Measurements from ENCODE around the gene WDTC1. TPM values are rescaled to one million over a fixed set of nuclear protein-coding genes. Genes with fewer than 3 reads are reported as not detected.

WDTC1 gene
- polyA plus RNA-seq, 2 of the 4 experiments (the other 2 are of a cell fraction) = 3.8 to 6.9 TPM

GRCh38 chr1:27321813-27322568 lies 87.6 kb downstream of the WDTC1 start, which contains the start of gene TMEM222:
TMEM222 (plus strand) TSS chr1:27322163; CDS start chr1:27322198, 35 bp downstream.
- Histone ChIP-seq H3K27ac (peak within 1 kb of the TSS; percentile 97 to 98), H3K4me1 (peaks cover 8% of the 10 kb centered on the region; the same call in 2 of the 3 replicates), H3K9me3 (no peaks in the 10 kb centered on the region), H3K4me3 (peak within 1 kb of the TSS; percentile 99), H3K4me2 (peak within 1 kb of the TSS; percentile 94)
- ChIA-PET POLR2A (interaction anchor here (1.0 kb wide), 1 partner anchor 45 kb away, joined by 4 read pairs; the partner anchor contains the start of gene MAP3K6), CTCF (interaction anchor here (1.0 to 4.8 kb wide), 4 partner anchors 11 to 35 kb away, joined by 3 to 29 read pairs (median 7); no protein-coding TSS in a partner anchor)
- WGBS (ENCODE audit: missing lambda C conversion rate) = under 1% methylated on average over 17 of the region's 67 CpGs
- FAIRE-seq (no peak), DNase-seq (ENCODE audit: low read depth in 1 of 2, low spot score in 1 of 2) (peak; percentile 95), ATAC-seq (peak; percentile 98 to 99)
- TF ChIP-seq GATA3 (IDR thresholded peaks at IDR 0.05; ENCODE audit: borderline replicate concordance) (no peak), BCL3 (IDR thresholded peaks at IDR 0.05) (0 out of 3 replicates have a peak, but pooled peaks have one; percentile 54), JUN (IDR thresholded peaks at IDR 0.05) (peak; percentile 65 to 91; a peak in 4 of 5 replicates), REST (IDR thresholded peaks at IDR 0.05) (no peak), MAFK (IDR thresholded peaks at IDR 0.05; ENCODE audit: partially characterized antibody) (no peak), SMC3 (IDR thresholded peaks at IDR 0.05) (0 out of 3 replicates have a peak, but pooled peaks have one; percentile 14), FOSB (CRISPR knock-in tag; IDR thresholded peaks at IDR 0.05) (no peak), ESRRA (IDR thresholded peaks at IDR 0.05; ENCODE audit: borderline replicate concordance, low read length) (no peak), CTCF (IDR thresholded peaks at IDR 0.05) (no peak), SREBF2 (IDR thresholded peaks at IDR 0.05) (no peak), MYC (IDR thresholded peaks at IDR 0.05; ENCODE audit: borderline replicate concordance, low read length) (no peak), CBX2 (IDR thresholded peaks at IDR 0.05; ENCODE audit: borderline replicate concordance, low read depth) (no peak), USF2 (IDR thresholded peaks at IDR 0.05) (peak; percentile 31; the same call in 1 of the 2 replicates), JUNB (IDR thresholded peaks at IDR 0.05) (no peak), RNF2 (IDR thresholded peaks at IDR 0.05; ENCODE audit: borderline replicate concordance, low read depth) (no peak), EHF (CRISPR knock-in tag; IDR thresholded peaks at IDR 0.05) (no peak), POLR2AphosphoS2 (conservative IDR thresholded peaks at IDR 0.05; ENCODE audit: low read length) (no peak), ZNF302 (CRISPR knock-in tag; IDR thresholded peaks at IDR 0.05) (no peak), HMGXB4 (CRISPR knock-in tag; IDR thresholded peaks at IDR 0.05; ENCODE audit: borderline replicate concordance) (no peak), NFE2L2 (conservative IDR thresholded peaks at IDR 0.05; ENCODE audit: low read length) (no peak), ZC3H11A (IDR thresholded peaks at IDR 0.05) (no peak; the same call in 1 of the 2 replicates), FOSL2 (IDR thresholded peaks at IDR 0.05) (no peak), FOSL2 (CRISPR knock-in tag; IDR thresholded peaks at IDR 0.05) (0 out of 2 replicates have a peak, but pooled peaks have one; percentile 27), HOXB5 (CRISPR knock-in tag; IDR thresholded peaks at IDR 0.05) (no peak), BHLHE40 (IDR thresholded peaks at IDR 0.05; ENCODE audit: low read depth, low read length) (no peak), EHMT2 (IDR thresholded peaks at IDR 0.05; ENCODE audit: low read depth) (no peak), ZFP36 (IDR thresholded peaks at IDR 0.05; ENCODE audit: borderline replicate concordance, partially characterized antibody) (no peak), CHD4 (IDR thresholded peaks at IDR 0.05; ENCODE audit: borderline replicate concordance) (no peak), MAZ (IDR thresholded peaks at IDR 0.05; ENCODE audit: borderline replicate concordance, low read depth, low read length) (peak; percentile 69; the same call in 1 of the 2 replicates)
- TF ChIP-seq, protein P1, sequence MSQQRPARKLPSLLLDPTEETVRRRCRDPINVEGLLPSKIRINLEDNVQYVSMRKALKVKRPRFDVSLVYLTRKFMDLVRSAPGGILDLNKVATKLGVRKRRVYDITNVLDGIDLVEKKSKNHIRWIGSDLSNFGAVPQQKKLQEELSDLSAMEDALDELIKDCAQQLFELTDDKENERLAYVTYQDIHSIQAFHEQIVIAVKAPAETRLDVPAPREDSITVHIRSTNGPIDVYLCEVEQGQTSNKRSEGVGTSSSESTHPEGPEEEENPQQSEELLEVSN (IDR thresholded peaks at IDR 0.05; ENCODE audit: borderline replicate concordance, low read depth) = no peak; the same call in 1 of the 2 replicates

Data from A549 (cell line).